Measurements from ENCODE around the gene HAS3.
"Not testable (repeated sequence)": the region's sequence is repeated elsewhere in the genome, so short reads cannot be mapped to it uniquely, and the experiment has no call there.

The HAS3 gene

DNA sequence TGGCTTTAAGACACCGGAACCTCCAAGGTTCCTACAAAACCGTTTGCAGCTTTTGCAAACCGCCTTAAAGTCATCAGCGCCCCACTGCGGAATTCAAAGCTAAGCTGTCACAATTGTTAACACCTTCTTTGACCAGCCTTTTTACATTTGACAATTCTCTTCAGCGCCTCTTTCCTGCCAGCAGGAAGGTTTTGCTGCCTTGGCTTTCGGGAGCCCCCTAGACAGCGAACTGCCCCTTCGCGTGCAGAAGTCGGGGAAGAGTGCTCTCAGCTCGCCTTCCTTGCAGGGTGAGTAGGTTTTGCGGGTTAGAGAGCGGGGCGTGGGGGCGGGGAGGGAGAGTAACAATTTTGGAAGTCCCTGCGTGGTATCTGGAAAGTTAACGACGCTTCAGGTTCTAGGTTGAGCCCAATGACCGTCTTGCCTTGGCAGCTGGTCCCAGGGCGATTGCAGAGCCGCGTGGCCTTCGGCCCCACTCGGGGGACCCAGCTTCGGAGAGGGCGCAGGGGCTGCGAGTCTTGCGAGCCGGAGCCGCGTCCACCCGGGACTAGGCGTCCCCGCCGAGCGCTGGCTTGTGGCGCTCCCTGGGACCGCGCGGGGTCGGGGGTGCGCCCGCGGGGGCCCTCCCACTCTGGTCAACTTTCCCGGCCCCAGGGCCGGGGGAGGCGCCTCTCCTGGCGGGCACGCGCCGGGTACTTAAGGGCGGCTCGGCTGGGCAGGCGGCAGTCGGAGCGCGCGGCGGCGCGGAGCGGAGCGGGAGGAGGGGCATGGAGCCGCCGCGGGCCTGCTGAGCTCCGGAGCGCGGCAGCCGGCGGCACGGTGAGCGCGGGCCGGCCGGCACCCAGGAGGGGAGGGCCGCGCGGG, at the start of gene HAS3:
Gene HAS3 (plus strand): TSS at position 153 of the 861 bp plus-strand sequence. CDS start 3,743 bp downstream, outside the sequence.
- DNase-seq (ENCODE audit: low spot score) = peak; percentile 69

DNA sequence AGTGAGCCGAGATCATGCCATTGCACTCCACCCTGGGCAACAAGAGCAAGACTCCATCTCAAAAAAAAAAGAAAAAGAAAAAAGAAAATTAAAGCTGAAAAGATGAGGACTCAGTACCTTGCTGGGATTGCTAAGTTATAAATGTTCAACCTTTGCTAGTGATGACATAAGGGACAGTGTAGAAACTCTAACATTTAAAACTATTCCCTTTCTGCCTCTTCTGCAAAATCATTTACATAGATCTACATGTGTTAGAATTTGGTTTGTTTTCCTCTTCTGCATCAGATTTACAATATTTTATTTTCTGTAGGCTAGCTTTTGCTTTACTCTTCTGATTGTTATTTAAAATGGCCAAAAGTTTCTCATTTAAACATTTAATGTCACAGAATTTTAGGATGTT, 49.5 kb upstream of the HAS3 start:
- DNase-seq (ENCODE audit: low spot score) = no peak

DNA sequence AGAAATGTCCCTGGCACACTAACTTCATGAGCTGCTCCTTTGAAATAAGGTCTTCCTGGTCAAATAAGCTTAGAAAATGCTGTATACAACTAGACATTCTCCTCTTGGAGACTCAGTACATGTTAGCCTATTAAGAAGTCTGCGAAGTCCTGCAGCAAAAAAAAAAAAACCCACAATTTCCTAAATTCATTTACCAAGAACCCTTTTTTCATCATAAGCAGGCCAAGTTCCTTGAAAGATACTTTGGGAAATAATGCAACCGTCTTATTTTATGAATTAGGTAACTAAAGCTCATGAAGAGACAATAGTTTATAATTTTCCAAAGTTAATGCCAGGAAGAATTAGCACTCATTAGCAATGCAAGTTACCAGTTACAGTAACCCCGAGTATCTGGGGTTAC, 49.0 kb upstream of the HAS3 start:
- no peak for DNase-seq (ENCODE audit: low spot score)

- peak; percentile 80 for DNase-seq (ENCODE audit: low spot score)
Observed at GRCh38 chr16:69057400-69058378, 47.8 kb upstream of the HAS3 start.

DNA sequence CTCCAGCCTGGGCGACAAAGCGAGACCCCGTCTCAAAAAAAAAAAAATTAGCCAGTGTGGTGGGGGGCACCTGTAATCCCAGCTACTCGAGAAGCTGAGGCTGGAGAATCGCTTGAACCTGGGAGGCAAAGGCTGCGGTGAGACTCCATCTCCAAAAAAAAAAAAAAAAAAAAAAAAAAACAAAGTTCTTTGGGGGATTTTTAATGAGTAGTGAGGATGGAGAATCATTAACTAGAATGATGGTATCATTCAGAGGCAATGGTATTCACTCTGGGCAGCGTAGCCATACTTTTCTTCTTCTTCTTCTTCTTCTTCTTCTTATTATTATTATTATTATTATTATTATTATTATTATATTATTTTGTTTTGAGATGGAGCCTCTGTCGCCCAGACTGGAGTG, 42.0 kb upstream of the HAS3 start:
- not testable (repeated sequence) for DNase-seq (ENCODE audit: low spot score)

- DNase-seq (ENCODE audit: low spot score) = no peak
Observed at GRCh38 chr16:69064124-69064763, 41.2 kb upstream of the HAS3 start.

DNA sequence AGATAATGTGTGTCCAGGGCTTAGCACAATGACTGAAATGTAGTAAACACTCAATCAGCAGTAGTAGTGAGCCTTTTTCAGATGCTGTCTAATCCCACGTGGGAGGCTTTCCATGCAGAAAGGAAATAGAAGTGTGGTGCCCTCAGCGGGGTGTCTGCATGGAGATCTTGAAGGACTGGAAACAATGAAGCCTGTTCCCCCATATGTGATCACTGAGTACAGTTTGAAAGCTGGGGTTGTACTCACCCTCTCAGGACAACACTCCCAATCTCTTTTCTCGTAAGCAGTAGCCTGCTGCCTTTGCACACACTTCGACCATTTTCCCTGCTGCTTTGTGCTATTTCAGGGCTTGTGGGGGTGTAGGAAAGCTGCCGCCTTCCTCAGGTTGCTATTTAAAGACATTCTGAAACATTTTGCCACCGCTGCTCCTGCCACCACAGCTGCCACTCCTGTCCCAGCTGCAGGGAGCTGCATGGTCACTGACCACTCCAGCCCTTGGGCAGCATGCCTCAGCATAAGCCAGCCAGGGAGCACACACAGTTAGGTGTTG, 40.6 kb upstream of the HAS3 start:
- no peak for DNase-seq (ENCODE audit: low spot score)

- DNase-seq (ENCODE audit: low spot score) = no peak
Observed at GRCh38 chr16:69069504-69069903, 35.9 kb upstream of the HAS3 start.

- DNase-seq (ENCODE audit: low spot score) = no peak
Observed at GRCh38 chr16:69071036-69071435, 34.4 kb upstream of the HAS3 start.

DNA sequence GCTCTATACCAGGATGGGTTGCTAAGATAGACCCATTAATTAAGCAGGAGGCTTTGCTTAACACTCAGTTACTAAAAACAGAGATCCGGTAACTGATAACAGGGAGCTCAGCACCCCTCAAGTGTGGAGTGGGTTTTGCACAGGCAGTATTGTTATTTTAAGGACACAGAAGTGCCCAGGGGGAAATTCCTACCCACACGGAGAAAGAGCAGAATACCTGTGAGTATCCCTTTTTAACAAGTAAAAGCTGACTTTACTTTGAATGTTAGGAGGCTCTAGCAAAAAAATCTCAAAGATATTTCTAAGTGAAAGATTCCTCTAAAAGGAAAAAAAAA, 32.8 kb upstream of the HAS3 start:
- no peak for DNase-seq (ENCODE audit: low spot score)

DNA sequence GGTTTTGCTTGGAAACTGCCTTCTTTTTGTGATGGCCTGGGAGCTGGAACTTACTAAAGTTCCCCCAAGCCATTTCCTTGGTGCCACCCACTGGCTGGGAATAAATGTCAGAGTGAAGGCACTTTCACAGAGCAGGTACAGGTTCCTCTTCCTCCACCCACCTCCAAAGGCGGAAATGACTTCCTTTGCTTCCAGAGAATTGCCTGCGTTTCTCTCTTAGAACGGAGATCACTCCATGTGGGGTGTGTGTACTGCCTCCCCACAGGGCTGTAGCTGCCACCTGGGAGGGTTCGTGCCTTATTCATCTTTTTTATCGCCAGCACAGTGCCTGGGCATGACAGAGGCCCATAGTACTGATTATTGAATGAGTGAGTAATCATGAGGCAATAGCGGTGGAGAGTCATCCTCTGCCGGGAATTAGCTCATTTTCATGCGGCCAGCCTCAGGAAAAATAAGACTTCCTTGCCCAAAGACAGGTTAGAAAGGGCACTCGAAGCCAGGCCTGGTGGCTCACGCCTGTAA, 32.2 kb upstream of the HAS3 start:
- DNase-seq (ENCODE audit: low spot score) = peak; percentile 47

GRCh38 chr16:69077251-69077650, 28.2 kb upstream of the HAS3 start:
- DNase-seq (ENCODE audit: low spot score) = no peak

GRCh38 chr16:69078073-69078472, 27.4 kb upstream of the HAS3 start:
- no peak for DNase-seq (ENCODE audit: low spot score)

DNA sequence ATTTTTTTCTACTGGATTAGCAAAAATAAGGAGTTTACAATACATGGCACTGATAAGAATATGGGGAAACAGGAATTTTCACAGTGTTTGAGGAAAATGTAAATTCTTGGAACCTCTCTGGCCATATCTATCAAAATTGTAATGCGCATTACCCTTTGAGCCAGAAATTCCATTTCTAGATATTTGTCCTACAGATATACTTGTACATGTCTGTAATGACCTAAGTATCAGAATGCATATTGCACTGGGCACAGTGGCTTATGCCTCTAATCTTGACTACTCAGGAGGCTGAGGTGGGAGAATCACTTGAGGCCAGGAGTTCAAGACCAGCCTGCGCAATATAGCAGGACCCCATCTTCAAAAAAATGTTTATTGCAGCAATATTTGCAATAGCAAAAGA, 25.8 kb upstream of the HAS3 start:
- no peak for DNase-seq (ENCODE audit: low spot score)

GRCh38 chr16:69083306-69083941, 22.0 kb upstream of the HAS3 start:
- no peak for DNase-seq (ENCODE audit: low spot score)

- DNase-seq (ENCODE audit: low spot score) = no peak
Observed at GRCh38 chr16:69084289-69084688, 21.2 kb upstream of the HAS3 start.

DNA sequence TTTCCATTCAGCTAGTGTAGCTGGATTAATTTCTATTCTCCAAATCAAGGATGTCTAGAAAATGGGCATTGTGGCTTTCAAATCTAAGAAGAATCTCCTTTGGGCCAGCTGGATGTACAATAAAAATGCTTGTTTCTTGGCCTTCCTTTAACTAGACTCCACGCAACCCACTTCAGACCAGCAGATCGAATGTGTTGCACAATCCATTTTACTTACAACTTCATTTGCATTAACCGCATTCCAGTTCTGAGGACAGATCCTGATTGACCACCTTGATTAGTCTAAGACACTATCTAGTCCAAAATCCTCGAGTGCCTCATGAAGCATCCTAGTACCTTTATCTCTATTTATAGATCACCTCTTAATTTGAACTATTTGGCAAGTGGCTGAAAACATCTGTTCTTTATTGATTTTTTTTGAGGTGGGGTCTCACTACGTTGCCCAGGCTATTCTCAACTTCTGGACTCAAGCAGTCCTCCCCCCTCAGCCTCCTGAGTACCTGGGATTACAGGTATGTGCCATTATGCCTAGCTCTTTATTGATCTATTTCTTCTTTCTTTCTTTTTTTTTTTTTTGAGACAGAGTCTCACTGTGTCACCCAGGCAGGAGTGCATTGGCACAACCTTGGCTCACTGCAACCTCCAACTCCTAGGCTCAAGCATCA, 20.3 kb upstream of the HAS3 start:
- no peak for DNase-seq (ENCODE audit: low spot score)

GRCh38 chr16:69087161-69087581, 18.3 kb upstream of the HAS3 start:
- DNase-seq (ENCODE audit: low spot score) = no peak

DNA sequence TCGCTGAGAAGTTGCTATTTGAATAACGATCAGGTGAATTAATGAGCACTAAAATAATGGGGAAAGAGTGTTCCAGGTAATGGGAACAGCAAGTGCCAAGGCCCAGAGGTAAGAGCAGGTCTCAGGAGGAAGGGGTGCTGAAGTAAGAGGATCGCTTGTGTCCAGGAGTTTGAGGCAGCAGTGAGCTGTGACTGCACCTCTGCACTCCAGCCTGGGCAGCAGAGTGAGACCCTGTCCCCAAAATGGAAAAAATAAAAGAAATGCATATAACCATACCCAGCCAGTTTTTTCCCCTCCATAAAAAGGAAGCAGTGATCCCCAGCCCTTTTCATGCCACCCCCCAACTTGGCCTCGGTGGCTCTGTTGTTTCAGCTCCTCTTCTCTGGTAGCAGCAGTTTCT, 16.8 kb upstream of the HAS3 start:
- no peak for DNase-seq (ENCODE audit: low spot score)

- no peak for DNase-seq (ENCODE audit: low spot score)
Observed at GRCh38 chr16:69089091-69089910, 16.2 kb upstream of the HAS3 start.

Measured in hepatic stellate cell (primary cell).